NCI-H526 (cell line): ENCODE measurements around the gene RAB38.

Experiments used
- DNase-seq, 2 experiments: peaks; one replicate each; lab custom pipeline; 2025; lab: John Stamatoyannopoulos, UW

The RAB38 gene

DNA sequence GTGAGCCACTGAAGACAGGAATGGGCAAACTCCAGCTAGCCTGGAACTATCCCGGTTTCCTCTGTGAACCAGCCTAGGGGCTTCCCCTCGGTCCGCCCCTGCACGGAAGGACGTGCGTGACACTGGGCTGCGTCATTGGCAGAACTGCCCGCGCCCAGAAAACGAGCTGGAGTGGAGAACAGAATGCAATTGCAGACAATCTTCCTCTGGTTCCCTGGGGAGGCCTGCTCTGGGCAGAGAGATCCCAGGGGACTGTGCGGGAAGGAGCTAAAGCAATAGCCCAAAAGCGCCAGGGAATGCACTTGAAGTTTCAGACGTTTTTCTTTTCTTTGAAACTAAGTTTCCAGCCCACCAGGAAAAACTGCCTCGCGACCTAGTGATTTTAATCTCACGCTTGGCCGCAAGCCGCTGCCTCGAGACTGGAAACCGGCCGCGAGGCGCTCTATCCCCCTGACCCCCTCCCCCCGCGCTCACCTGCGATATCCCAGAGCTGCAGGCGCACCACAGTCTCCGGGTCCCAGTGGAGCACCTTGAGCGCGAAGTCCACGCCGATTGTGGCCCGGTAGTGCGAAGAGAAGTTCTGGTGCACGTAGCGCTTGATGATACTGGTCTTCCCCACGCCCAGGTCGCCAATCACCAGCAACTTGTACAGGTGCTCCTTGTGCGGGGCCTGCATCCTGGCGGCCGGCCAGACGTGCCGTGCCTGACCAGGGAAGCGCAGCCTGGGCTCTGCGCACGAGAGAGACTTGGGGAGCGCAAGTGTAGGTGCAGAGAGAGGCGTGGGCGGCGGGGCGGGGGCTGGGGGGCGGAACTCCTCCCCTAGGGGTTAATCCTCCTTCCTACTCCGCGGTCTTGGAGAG is at the start of gene RAB38:
TSS of gene RAB38 (minus strand) at position 735 of the 860 bp plus-strand sequence. CDS start at position 676, 59 bp downstream.
- DNase-seq: peak; percentile 67 to 89

- no peak for DNase-seq
These were observed 38.2 kb upstream of the RAB38 start for GRCh38 chr11:88213406-88213805.

DNA sequence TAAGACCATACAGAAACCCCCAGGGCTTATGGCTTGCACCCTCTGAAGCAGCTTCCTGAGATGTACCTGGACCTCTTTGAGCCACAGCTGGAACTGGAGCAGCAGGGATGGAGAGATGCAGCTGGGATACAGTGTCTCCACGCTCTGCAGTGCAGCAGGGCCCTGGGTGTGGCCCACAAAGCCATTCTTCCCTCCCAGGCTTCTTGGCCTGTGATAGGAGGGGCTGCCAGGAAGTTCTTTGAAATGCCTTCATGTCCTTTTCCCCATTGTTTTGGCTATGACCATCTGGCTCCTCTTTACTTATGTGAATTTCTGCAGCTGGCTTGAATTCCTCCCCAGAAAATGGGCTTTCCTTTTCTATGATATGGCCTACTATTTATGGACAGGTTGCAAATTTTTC is 37.1 kb upstream of the RAB38 start:
- no peak for DNase-seq

GRCh38 chr11:88208745-88209144 is 33.5 kb upstream of the RAB38 start:
- no peak for DNase-seq

- no peak for DNase-seq
These were observed 31.5 kb upstream of the RAB38 start for GRCh38 chr11:88206751-88207150.

GRCh38 chr11:88204353-88204752 is 29.1 kb upstream of the RAB38 start:
- DNase-seq: no peak

DNA sequence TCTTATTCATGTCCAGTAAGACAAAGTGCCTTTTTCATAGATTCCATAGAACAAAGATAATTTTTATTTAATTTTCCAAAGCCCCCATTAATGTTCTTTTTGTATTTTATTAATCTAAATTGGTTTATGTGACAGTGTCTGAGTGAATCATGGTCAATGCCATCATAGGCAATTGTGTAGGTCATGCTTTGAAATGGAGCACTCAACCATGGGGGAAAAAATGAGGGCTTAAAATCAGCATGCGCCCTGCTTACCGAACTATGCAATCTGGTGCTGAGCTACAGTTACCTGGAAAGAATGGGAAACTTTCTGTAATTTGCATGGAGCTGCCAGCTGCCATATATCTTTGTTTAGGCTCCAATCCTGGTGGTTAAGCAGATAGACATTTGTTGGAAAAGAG is 28.4 kb upstream of the RAB38 start:
- DNase-seq: peak in 1 of 2 experiments; percentile 15

- DNase-seq: no peak
These were observed 27.3 kb upstream of the RAB38 start for GRCh38 chr11:88202498-88202897.

DNA sequence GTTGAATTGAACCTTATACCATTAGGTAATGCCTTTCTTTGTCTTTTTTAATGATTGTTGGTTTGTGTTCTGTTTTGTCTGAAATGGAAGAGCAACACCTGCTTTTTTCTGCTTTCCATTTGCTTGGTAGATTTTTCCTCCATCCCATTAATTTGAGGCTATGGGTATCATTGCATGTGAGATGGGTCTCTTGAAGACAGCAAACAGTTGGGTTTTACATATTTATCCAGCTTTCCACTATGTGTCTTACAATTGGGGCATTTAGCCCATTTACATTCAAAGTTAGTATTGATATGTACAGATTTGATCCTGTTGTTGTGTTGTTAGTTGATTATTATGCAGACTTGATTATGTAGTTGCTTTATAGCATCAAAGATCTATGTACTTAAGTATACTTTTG is 21.1 kb upstream of the RAB38 start:
- no peak for DNase-seq

- DNase-seq: no peak
These were observed 20.7 kb upstream of the RAB38 start for GRCh38 chr11:88195908-88196307.

DNA sequence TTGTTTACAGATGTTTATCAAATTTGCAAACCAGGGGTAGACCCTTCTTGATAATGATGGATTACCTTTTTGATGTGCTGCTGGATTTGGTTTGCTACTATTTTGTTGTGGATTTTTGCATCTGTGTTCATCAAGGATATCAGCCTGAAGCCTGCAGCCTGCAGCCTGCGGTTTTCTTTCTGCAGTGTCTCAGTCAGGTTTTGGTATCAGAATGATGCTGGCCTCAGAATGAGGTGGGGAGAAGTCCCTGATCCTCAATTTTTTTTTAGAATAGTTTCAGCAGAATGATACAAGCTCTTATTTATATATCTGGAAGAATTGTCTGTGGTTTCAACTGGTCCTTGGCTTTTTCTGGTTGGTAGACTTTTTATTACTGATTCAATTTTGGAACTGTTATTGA is 19.7 kb upstream of the RAB38 start:
- DNase-seq: no peak

GRCh38 chr11:88193278-88193677 is 18.0 kb upstream of the RAB38 start:
- no peak for DNase-seq

DNA sequence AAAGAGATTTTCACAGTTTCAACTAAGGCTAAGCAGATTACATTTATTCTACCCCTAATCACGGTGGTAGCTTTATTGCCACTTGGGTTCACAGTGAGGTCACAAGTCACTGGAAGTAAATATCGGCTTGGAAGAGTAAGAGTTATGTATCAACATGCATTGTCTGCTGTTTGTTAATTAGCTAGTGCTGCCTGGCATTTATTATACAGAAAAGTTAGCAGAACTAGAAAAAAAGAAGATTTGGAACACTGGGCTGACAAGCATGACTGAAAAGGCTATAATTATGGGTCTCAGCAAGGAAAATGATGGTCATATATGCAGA is 13.7 kb upstream of the RAB38 start:
- no peak for DNase-seq

DNA sequence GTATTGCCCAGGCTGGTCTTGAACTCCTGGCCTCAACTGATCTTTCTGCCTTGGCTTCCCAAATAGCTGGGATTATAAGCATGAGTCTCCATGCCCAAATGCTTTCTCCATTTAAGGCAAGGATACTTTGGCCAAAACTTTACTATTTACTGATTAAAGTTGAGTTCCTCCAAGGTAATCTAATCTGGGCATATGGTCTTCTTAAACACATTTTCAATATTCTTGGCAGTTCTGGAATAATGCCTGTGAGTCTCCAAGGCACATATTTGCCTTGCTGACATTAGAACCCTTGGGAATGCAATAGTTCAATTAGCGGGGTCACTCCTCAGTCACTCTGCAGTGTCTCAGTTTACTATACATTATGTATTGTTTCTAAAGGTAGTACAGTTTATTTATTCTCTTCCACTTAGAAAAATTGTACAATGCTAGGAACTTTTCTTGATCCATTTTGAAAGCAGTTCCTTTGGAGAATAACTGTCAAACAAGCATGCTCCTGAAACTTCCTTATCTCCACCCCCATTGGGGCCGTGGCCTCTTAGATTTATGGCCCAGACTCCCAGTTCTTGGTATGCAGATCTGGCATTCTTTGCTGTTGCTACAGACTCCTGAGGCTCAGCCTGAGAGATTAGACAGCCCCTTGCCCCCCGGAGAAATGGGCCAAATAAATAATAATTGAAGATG is 13.1 kb upstream of the RAB38 start:
- DNase-seq: no peak

DNA sequence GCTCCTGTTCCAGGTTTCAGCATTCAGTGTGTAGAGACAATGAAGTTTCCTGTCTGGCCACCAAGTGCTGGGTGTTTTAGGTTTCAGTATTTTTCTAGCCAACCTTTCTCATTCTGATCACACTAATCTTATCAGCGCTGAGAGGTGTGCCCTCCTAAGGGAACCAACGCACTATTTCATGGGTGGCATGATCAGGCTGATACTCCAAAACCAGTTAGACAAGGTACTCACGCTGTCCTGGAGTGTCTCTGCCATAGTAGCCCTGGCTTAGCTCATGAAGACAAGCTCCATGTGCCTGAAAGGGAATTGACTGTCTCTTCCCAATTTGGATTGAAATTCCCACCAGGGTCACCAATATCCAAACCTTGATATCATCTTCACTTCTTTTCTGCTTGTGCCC is 8.0 kb upstream of the RAB38 start:
- no peak for DNase-seq

GRCh38 chr11:88181776-88182175 is 6.5 kb upstream of the RAB38 start:
- DNase-seq: no peak

GRCh38 chr11:88179971-88180629 is 4.9 kb upstream of the RAB38 start:
- no peak for DNase-seq

DNA sequence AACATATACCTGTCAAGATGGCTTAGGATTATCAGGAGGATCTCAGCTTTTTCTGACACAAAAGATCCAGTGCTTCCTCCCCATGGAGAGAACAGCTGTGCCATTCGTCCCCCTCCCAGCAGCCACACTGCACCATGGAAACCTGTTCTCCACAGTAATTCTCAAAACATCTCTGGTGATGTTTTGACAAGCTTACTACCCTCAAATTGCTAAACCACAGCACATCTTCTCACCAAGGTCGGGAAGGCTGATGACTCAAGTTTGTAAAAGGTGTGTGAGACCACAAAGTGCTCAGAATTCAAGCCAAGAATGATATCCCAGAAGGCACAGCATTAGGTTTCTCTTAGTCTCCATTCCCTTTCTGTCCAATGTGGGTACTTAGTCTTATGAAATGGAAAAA is 3.9 kb upstream of the RAB38 start:
- no peak for DNase-seq

- DNase-seq: no peak
These were observed 2.9 kb upstream of the RAB38 start for GRCh38 chr11:88178191-88178590.

DNA sequence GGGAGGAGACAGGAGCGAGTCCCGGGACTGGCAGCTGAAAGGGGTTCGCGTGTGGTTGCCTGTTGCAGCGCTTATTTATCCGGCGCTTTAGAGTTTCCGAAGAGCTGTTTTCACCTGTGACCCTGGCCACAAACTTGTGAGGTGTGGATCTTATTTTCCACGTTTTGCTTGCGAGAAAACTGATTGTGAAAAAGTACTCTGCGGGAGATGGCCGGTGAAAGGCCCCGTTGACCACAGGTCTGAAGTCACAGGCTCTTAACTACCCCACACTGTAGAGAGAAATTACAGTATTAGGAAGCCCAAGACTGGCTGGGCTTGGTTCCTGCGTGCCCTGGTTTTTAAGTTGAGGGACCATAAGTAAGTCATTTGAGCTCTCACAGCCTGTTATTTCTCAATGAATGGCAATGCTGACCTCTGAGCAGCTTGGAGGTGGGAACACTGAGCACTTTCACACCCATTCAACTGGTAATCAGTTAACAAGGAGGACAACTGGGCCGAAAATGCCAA is 379 bp upstream of the RAB38 start:
- peak in 1 of 2 experiments; percentile 34 for DNase-seq

GRCh38 chr11:88173956-88174355 is 1.3 kb downstream of the RAB38 start:
- DNase-seq: no peak

GRCh38 chr11:88171982-88172381 is 3.3 kb downstream of the RAB38 start:
- DNase-seq: no peak

- DNase-seq: no peak
These were observed 4.6 kb downstream of the RAB38 start for GRCh38 chr11:88170673-88171072.
